NT2/D1 (cell line): ENCODE results near the gene SLC2A14.
"Not testable (repeated sequence)": the region's sequence is repeated elsewhere in the genome, so short reads cannot be mapped to it uniquely, and the experiment has no call there.

Source experiments
- DNase-seq: peaks from one replicate; pipeline ENCODE4 v3.0.0-alpha.2; 2011; ENCODE audit warnings: low read depth, low spot score
- H3K27me3 ChIP-seq: 2 replicates; pipeline ENCODE4 v1.6.0; 2011; ENCODE audit warnings: mild to moderate bottlenecking; ENCODE audit not compliant: insufficient read length, insufficient read depth
- H3K36me3 ChIP-seq: 2 replicates; pipeline ENCODE4 v1.6.1; 2011; ENCODE audit warnings: mild to moderate bottlenecking, low read length, mixed read lengths; ENCODE audit not compliant: insufficient read depth, insufficient read length
- H3K4me1 ChIP-seq: 2 replicates; pipeline ENCODE4 v1.5.1; 2011; ENCODE audit not compliant: insufficient read depth, insufficient read length
- H3K4me3 ChIP-seq: 2 replicates; pipeline ENCODE4 v1.5.1; 2011; ENCODE audit warnings: low read depth; ENCODE audit not compliant: insufficient read length
- H3K9ac ChIP-seq: 2 replicates; pipeline ENCODE4 v1.6.0; 2011; ENCODE audit warnings: low read depth; ENCODE audit not compliant: insufficient read length
- H3K9me3 ChIP-seq: 2 replicates; pipeline ENCODE4 v1.5.1; 2011; ENCODE audit warnings: mild to moderate bottlenecking, low read length; ENCODE audit not compliant: insufficient read depth
- SUZ12 ChIP-seq: IDR thresholded peaks from 2 replicates; pipeline ENCODE4 v1.6.1; 2011; ENCODE audit not compliant: insufficient read length, insufficient read depth; ENCODE audit errors: extremely low read depth
- YY1 ChIP-seq: IDR thresholded peaks from 2 replicates; pipeline ENCODE4 v1.6.1; 2011; ENCODE audit not compliant: insufficient read length, insufficient read depth
- ZNF274 ChIP-seq: IDR thresholded peaks from 2 replicates; pipeline ENCODE4 v1.6.1; 2011; ENCODE audit warnings: mild to moderate bottlenecking, low read depth, low read length

The SLC2A14 gene

DNA sequence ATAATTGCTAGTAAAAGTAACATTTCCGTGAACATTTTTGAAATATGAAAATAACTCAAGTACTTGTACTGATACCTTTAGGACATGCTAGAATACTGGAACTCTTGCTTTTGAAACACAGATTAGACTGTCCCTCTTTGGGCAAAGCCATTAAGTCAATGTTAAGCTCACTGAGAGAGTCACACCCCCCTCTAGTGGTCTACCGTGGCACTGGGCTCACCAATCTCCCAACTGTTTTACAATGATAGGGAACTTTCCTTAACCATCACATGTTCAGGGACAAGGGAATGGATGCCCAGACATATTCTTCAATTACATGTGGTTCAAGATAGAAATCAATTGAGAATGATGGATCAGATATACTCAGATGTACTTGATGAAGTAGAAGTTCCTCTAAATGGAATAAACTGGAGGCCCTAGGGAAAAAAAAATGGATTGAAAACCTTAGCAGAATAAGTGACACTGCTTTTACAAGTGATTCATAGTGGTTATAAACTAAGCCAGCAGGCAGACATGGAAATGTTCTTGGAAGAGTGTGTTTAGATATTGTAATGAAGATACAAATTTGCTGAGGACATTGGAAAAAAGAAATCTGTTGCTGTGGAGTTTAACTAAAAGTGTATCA, 65.7 kb downstream of the SLC2A14 start:
- Histone ChIP-seq H3K27me3 (no peaks in the 10 kb centered on the region), H3K4me1 (no peaks in the 10 kb centered on the region), H3K9me3 (no peaks in the 10 kb centered on the region), H3K9ac (no peak overlapping the region), H3K4me3 (no peak overlapping the region), H3K36me3 (no peaks in the 10 kb centered on the region)
- DNase-seq, result peak; percentile 98
- TF ChIP-seq YY1, result no peak
- TF ChIP-seq ZNF274, result no peak
- TF ChIP-seq SUZ12, result no peak

DNA sequence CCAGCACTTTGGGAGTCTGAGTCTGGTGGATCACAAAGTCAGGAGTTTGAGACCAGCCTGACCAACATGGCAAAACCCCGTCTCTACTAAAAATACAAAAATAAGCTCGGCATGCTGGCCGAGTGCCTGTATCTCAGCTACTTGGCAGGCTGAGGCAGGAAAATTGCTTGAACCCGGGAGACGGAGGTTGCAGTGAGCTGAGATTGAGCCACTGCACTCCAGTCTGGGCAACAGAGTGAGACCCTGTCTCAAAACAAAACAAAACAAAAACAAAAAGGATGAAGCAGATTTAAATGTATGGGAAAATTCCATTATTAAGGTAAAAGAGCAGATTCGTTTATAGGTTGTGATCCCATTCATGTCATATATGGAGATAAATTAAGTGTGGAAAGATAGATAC, 66.4 kb downstream of the SLC2A14 start:
- H3K27me3 ChIP-seq, H3K4me3 ChIP-seq, H3K4me1 ChIP-seq, DNase-seq, H3K36me3 ChIP-seq, H3K9me3 ChIP-seq, H3K9ac ChIP-seq: not testable (repeated sequence)

DNA sequence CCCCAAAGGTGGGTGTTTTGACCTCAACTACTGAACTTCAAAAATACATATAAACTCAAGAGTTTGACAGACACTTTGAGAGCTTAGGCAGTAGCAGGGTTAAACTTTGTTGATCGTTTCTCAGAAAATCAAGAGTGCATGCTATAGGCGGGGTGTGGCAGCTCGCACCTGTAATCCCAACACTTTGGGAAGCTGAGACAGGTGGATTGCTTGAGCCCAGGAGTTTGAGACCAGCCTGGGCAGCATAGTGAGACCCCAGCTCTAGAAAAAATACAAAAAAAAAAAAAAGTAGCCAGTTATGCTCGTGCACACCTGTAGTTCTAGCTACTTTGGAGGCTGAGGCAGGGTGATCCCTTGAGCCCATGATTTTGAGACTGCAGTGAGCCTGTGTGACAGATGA, 71.3 kb downstream of the SLC2A14 start:
- TF ChIP-seq ZNF274 (no peak), SUZ12 (no peak)
- Histone ChIP-seq H3K9ac (no peak overlapping the region), H3K9me3 (no peaks in the 10 kb centered on the region), H3K36me3 (peaks cover 18% of the 10 kb centered on the region), H3K4me1 (peaks cover 3% of the 10 kb centered on the region), H3K4me3 (no peak overlapping the region), H3K27me3 (no peaks in the 10 kb centered on the region)
- DNase-seq, result no peak

DNA sequence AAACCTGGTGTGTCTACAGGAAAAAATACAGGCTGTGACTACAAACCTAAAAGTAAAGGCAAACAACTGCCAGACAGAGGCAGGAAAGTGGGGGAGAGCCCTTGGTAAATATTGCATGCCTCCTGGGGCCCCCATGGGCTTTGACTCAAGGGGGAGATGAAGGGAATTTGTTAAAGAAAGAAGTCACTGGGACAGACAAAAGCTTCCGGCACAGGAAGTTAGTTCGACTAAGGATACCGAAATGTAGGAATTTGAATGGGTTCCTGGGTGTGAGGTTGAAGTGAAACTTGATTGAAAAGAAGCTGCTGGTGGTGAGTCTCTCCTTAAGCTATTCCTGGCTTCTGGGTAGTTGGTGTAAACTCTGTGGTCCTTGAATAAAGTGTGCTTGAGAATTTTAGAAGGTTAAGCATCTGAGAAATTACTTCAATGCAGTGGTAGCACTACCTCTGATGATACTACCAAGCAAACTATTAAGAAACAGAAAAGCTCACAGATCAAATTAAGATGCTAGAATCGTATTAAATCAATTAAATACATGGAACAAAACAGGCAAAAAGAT, 73.9 kb downstream of the SLC2A14 start:
- not testable (repeated sequence) for H3K4me3 ChIP-seq, H3K4me1 ChIP-seq, H3K27me3 ChIP-seq, H3K9me3 ChIP-seq, DNase-seq
- Histone ChIP-seq H3K36me3 (peaks cover 27% of the 10 kb centered on the region), H3K9ac (peak overlapping the region; percentile 12)

DNA sequence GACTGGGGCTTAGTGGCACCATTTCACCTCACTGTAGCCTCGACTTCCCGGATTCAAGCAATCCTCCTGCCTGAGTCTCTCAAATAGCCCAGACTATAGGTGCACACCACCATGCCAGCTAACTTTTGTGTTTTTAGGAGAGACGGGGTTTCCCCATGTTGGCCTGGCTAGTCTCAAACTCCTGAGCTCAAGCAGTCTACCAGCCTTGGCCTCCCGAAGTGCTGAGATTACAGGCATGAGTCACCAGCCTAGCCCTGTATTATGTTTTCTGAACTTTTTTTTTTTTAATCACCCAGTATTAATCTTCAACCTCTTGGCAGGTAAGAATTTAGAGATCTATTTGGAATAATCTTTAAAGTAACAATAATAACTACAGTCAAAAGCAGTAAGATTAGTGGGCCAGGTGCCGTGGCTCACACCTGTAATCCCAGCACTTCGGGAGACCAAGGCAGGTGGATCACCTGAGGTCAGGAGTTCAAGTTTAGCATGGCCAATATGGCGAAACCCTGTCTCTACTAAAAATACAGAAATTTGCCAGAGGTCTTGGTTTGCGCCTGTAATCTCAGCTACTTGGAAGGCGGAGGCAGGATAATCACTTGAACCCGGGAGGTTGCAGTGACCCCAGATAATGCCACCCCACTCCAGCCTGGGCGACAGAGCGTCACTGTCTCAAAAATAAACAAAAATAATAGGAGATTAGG, 74.9 kb downstream of the SLC2A14 start:
- Histone ChIP-seq H3K4me3 (no peak overlapping the region), H3K36me3 (peaks cover 35% of the 10 kb centered on the region), H3K4me1 (peaks cover 3% of the 10 kb centered on the region), H3K9me3 (no peaks in the 10 kb centered on the region), H3K9ac (peak overlapping the region; percentile 52), H3K27me3 (no peaks in the 10 kb centered on the region)
- DNase-seq, result no peak
- no peak for TF ChIP-seq ZNF274
- TF ChIP-seq SUZ12, result no peak
- no peak for TF ChIP-seq YY1

DNA sequence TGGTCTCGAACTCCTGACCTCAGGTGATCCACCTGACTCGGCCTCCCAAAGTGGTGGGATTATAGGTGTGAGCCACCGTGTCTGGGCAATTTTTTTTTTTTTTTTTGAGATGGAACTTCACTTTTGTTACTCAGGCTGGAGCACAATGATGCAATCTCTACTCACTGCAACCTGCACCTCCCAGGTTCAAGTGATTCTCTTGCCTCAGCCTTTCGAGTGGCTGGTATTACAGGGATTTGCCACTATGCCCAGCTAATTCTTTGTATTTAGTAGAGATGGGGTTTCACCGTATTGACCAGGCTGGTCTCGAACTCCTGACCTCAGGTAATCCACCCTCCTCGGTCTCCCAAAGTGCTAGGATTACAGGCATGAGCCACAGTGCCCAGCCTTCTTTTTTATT, 75.4 kb downstream of the SLC2A14 start:
- peaks cover 39% of the 10 kb centered on the region for H3K36me3 ChIP-seq
- not testable (repeated sequence) for H3K9ac ChIP-seq, H3K4me3 ChIP-seq, H3K9me3 ChIP-seq, H3K27me3 ChIP-seq, DNase-seq, H3K4me1 ChIP-seq

DNA sequence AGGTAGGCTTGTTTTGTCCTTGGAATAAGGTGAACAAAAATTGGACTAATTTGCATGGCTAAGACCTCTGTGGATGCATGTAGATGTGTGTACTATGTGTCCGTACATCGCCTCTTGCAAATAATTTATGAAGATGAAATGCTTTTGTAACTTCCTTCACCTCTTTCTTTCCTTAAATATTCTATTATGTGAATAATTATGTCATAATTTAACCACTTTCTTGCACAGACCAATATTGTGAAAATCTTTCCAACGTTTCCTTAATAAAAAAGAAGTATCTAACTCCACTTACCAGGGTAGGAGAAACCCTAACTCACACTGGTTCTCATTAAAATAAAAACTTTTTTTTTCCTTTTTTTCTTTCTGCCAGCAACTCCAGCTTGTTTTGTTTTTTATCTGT, 79.5 kb downstream of the SLC2A14 start:
- no peak for TF ChIP-seq YY1
- TF ChIP-seq ZNF274, result no peak
- TF ChIP-seq SUZ12, result no peak
- H3K9ac ChIP-seq, result no peak overlapping the region
- H3K27me3 ChIP-seq, result no peaks in the 10 kb centered on the region
- H3K36me3 ChIP-seq, result peaks cover 41% of the 10 kb centered on the region
- no peaks in the 10 kb centered on the region for H3K9me3 ChIP-seq
- H3K4me3 ChIP-seq, result no peak overlapping the region
- H3K4me1 ChIP-seq, result no peaks in the 10 kb centered on the region
- no peak for DNase-seq

DNA sequence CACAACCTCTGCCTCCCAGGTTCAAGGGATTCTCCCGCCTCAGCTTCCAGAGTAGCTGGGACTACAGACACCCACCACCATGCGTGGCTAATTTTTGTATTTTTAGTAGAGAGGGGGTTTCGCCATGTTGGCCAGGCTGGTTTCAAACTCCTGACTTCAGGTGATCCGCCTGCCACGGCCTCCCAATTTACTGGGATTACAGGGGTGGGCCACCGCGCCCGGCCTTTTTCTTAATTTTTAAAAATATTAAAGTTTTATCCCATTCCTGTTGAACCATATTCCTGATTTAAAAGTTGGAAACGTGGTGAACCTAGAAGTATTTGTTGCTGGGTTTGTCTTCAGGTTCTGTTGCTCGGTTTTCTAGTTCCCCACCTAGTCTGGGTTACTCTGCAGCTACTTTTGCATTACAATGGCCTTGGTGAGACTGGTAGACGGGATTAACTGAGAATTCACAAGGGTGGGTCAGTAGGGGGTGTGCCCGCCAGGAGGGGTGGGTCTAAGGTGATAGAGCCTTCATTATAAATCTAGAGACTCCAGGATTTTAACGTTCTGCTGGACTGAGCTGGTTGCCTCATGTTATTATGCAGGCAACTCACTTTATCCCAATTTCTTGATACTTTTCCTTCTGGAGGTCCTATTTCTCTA, 83.7 kb downstream of the SLC2A14 start, which contains the start of gene NANOG:
Gene NANOG (plus strand): TSS at position 519 of the 645 bp plus-strand sequence. CDS start 213 bp downstream, outside the sequence.
- H3K9me3 ChIP-seq, H3K4me1 ChIP-seq, H3K27me3 ChIP-seq: not testable (repeated sequence)
- peak within 1 kb of the TSS; percentile 80 for H3K9ac ChIP-seq
- peaks cover 30% of the 10 kb centered on the region for H3K36me3 ChIP-seq
- H3K4me3 ChIP-seq, result peak within 1 kb of the TSS; percentile 50
- DNase-seq, result peak; percentile 76
